ENCODE data around the gene BMP7. TPM values are rescaled to one million over a fixed set of nuclear protein-coding genes. Genes with fewer than 3 reads are reported as not detected.

BMP7 gene
- total and polyA plus RNA-seq, 2 of the 13 experiments (the other 11 are each of a cell fraction or from before 2014, with no cell fraction given), result not detected

- Histone ChIP-seq H3K4me2 (ENCODE audit: low read depth, low read length) (no peak overlapping the region), H3K9me3 (ENCODE audit: low read length) (no peaks in the 10 kb centered on the region), H3K4me3 (replicated peaks in 1 of 3; ENCODE audit: insufficient read depth in 1 of 3, low read depth in 2 of 3, low read length in 3 of 3) (no peak overlapping the region), H4K20me1 (ENCODE audit: insufficient read depth, low read length) (no peaks in the 10 kb centered on the region), H3K79me2 (ENCODE audit: insufficient read depth, low read length) (no peaks in the 10 kb centered on the region), H3K36me3 (replicated peaks in 1 of 2; ENCODE audit: control insufficient read depth in 1 of 2, insufficient read depth in 2 of 2, low read length in 2 of 2) (no peaks in the 10 kb centered on the region), H3K27ac (ENCODE audit: extremely low read length, insufficient read depth, low read length) (no peak overlapping the region), H3K27me3 (ENCODE audit: control insufficient read depth in 1 of 2, insufficient read depth in 2 of 2, low read length in 2 of 2) (peaks cover 0 to 29% of the 10 kb centered on the region in 2 experiments; a peak in 2 of 5 replicates), H2AFZ (ENCODE audit: low read length) (no peak overlapping the region), H3K4me1 (ENCODE audit: insufficient read depth, low read length) (no peaks in the 10 kb centered on the region), H3K9ac (ENCODE audit: insufficient read depth, low read depth, low read length) (no peak overlapping the region)
- intact Hi-C loops (cut with micrococcal nuclease; ENCODE audit: unreplicated experiment) (no loop called here), in situ Hi-C loops (cut with HindIII; ENCODE audit: extremely low pct_ligation_motif_present, low pct_unique_long_range_greater_than_20kb) (no loop called here)
- FAIRE-seq (no peak), ATAC-seq (no peak), DNase-seq (ENCODE audit: low spot score) (no peak)
- ChIA-PET POLR2A (no interaction called here), CTCF (ENCODE audit: low intra/inter-chr PET ratio, low total read pairs) (no interaction called here)
- BruUV-seq (replicated peaks), result no TSS peak
- WGBS (ENCODE audit: low lambda C conversion rate), result 34% methylated on average over 4 of the region's 4 CpGs
- TF ChIP-seq SKIL (CRISPR knock-in tag; IDR thresholded peaks at IDR 0.05; ENCODE audit: borderline replicate concordance) (no peak), ZNF12 (CRISPR knock-in tag; IDR thresholded peaks at IDR 0.05) (peak; percentile 87; the same call in 1 of the 2 replicates)
Measured at GRCh38 chr20:57123504-57123903, 142.9 kb downstream of the BMP7 start.

- FAIRE-seq (peak; percentile 23), ATAC-seq (no peak), DNase-seq (ENCODE audit: low spot score) (no peak)
- no peaks in the 10 kb centered on the region for H3K9me3 ChIP-seq (ENCODE audit: low read length)
- no peak overlapping the region for H3K4me2 ChIP-seq (ENCODE audit: low read depth, low read length)
- no peaks in the 10 kb centered on the region for H3K79me2 ChIP-seq (ENCODE audit: insufficient read depth, low read length)
- CTCF ChIA-PET (ENCODE audit: low intra/inter-chr PET ratio, low total read pairs), result no interaction called here
- peaks cover 0 to 26% of the 10 kb centered on the region in 2 experiments; a peak in 2 of 5 replicates for H3K27me3 ChIP-seq (ENCODE audit: control insufficient read depth in 1 of 2, insufficient read depth in 2 of 2, low read length in 2 of 2)
- H2AFZ ChIP-seq (ENCODE audit: low read length), result no peak overlapping the region
- H3K9ac ChIP-seq (ENCODE audit: insufficient read depth, low read depth, low read length), result no peak overlapping the region
- no peak overlapping the region for H3K4me3 ChIP-seq (replicated peaks in 1 of 3; ENCODE audit: insufficient read depth in 1 of 3, low read depth in 2 of 3, low read length in 3 of 3)
- BruUV-seq (replicated peaks), result no TSS peak
- in situ Hi-C loops (cut with HindIII; ENCODE audit: extremely low pct_ligation_motif_present, low pct_unique_long_range_greater_than_20kb), result no loop called here
- H4K20me1 ChIP-seq (ENCODE audit: insufficient read depth, low read length), result no peaks in the 10 kb centered on the region
- 37% methylated on average over 7 of the region's 7 CpGs for WGBS (ENCODE audit: low lambda C conversion rate)
- POLR2A ChIA-PET, result no interaction called here
- H3K36me3 ChIP-seq (replicated peaks in 1 of 2; ENCODE audit: control insufficient read depth in 1 of 2, insufficient read depth in 2 of 2, low read length in 2 of 2), result no peaks in the 10 kb centered on the region
- intact Hi-C loops (cut with micrococcal nuclease; ENCODE audit: unreplicated experiment), result no loop called here
- no peak overlapping the region for H3K27ac ChIP-seq (ENCODE audit: extremely low read length, insufficient read depth, low read length)
- no peaks in the 10 kb centered on the region for H3K4me1 ChIP-seq (ENCODE audit: insufficient read depth, low read length)
- TF ChIP-seq ZNF317 (CRISPR knock-in tag; IDR thresholded peaks at IDR 0.05) (no peak), GMEB2 (CRISPR knock-in tag; IDR thresholded peaks at IDR 0.05; ENCODE audit: low read depth) (no peak), ETV6 (CRISPR knock-in tag; conservative IDR thresholded peaks at IDR 0.05) (no peak), BCL6 (CRISPR knock-in tag; IDR thresholded peaks at IDR 0.05) (no peak), SRF (IDR thresholded peaks at IDR 0.05; ENCODE audit: low read depth, low read length) (no peak), CTCF (CRISPR knock-in tag; IDR thresholded peaks at IDR 0.05) (no peak), ZNF709 (CRISPR knock-in tag; IDR thresholded peaks at IDR 0.05) (no peak), NONO (IDR thresholded peaks at IDR 0.05) (no peak), NONO (CRISPR knock-in tag; conservative IDR thresholded peaks at IDR 0.05) (no peak)
Measured at GRCh38 chr20:57122536-57123489, 143.6 kb downstream of the BMP7 start.
